Stimulated activated CD4-positive, alpha-beta T cell treated with anti-CD3 and anti-CD28 coated beads, Interleukin-4, amount 100 ng/mL, for 1 hour (primary cell): ENCODE results near the gene PKLR.

Source experiments
- DNase-seq: peaks from one replicate; pipeline ENCODE4 v3.0.0-alpha.2; 2020

Gene PKLR

GRCh38 chr1:155282488-155283091, 18.6 kb downstream of the PKLR start:
- no peak for DNase-seq

- no peak for DNase-seq
Measured at GRCh38 chr1:155279268-155279667, 22.0 kb downstream of the PKLR start.

GRCh38 chr1:155278689-155279160, 22.5 kb downstream of the PKLR start:
- no peak for DNase-seq

GRCh38 chr1:155277902-155278688, 23.1 kb downstream of the PKLR start:
- DNase-seq: peak; percentile 81

GRCh38 chr1:155277070-155277901, 24.0 kb downstream of the PKLR start, which contains the start of gene HCN3:
TSS of gene HCN3 (plus strand) at chr1:155277463. CDS start at chr1:155277591, 128 bp downstream.
- peak; percentile 95 for DNase-seq

- DNase-seq: peak; percentile 98
Measured at GRCh38 chr1:155273343-155274245, 27.6 kb downstream of the PKLR start, which contains the start of gene CLK2. TSS of gene CLK2 (minus strand) at chr1:155273504. CDS start at chr1:155270977, 2,527 bp downstream.

- no peak for DNase-seq
Measured at GRCh38 chr1:155272466-155273342, 28.5 kb downstream of the PKLR start.

GRCh38 chr1:155269381-155269780, 31.9 kb downstream of the PKLR start:
- no peak for DNase-seq

- DNase-seq: no peak
Measured at GRCh38 chr1:155268630-155269029, 32.6 kb downstream of the PKLR start.

GRCh38 chr1:155267373-155267772, 33.9 kb downstream of the PKLR start:
- DNase-seq: no peak

GRCh38 chr1:155266553-155266952, 34.7 kb downstream of the PKLR start:
- no peak for DNase-seq

- DNase-seq: no peak
Measured at GRCh38 chr1:155263067-155263466, 38.2 kb downstream of the PKLR start.

GRCh38 chr1:155261852-155262673, 39.2 kb downstream of the PKLR start, which contains the start of gene SCAMP3:
TSS of gene SCAMP3 (minus strand) at chr1:155262360. CDS start at chr1:155262151, 209 bp downstream.
- peak; percentile 81 for DNase-seq

GRCh38 chr1:155261493-155261851, 39.8 kb downstream of the PKLR start:
- no peak for DNase-seq

GRCh38 chr1:155260276-155260675, 41.0 kb downstream of the PKLR start:
- DNase-seq: no peak

GRCh38 chr1:155256058-155256852, 45.0 kb downstream of the PKLR start:
- DNase-seq: no peak

GRCh38 chr1:155255243-155256007, 45.8 kb downstream of the PKLR start, which contains the start of gene ENTREP3:
TSS of gene ENTREP3 (minus strand) at chr1:155255483. CDS start at chr1:155254877, 606 bp downstream.
- peak; percentile 78 for DNase-seq

GRCh38 chr1:155254714-155255242, 46.5 kb downstream of the PKLR start:
- DNase-seq: no peak
